Heart left ventricle (tissue), 16 donors: ENCODE measurements around the gene GOLPH3L. TPM values are rescaled to one million over a fixed set of nuclear protein-coding genes. Genes with fewer than 3 reads are reported as not detected.

Experiments used
- ATAC-seq, 4 donors: fragments of 200-7000 bp; cut with Tn5 transposase; one replicate each; pipeline ENCODE4 v1.9.1; 2020 to 2022; ENCODE audit warnings: moderate library complexity in 4 of 4, mild to moderate bottlenecking in 3 of 4, moderate number of reproducible peaks in 1 of 4
- DNase-seq, 5 donors: peaks; one replicate each; pipeline ENCODE4 v3.0.0-alpha.2; 2020
- H3K27ac ChIP-seq, 12 donors: fragments of 200-600 bp; sonication (generic) in 4 of 12; one replicate each; pipeline versions ENCODE4 v1.5.0 to v1.8.0; 2016 to 2022; ENCODE audit warnings: mild to moderate bottlenecking in 2 of 12
- H3K27me3 ChIP-seq, 9 donors: fragments of 200-600 bp; sonication (generic) in 2 of 9; one replicate each; pipeline versions ENCODE4 v1.5.1 to v1.8.0; 2016 to 2022; ENCODE audit warnings: mild to moderate bottlenecking in 3 of 9
- H3K36me3 ChIP-seq, 9 donors: fragments of 200-600 bp; sonication (generic) in 2 of 9; one replicate each; pipeline versions ENCODE4 v1.5.0 to v1.8.0; 2018 to 2022; ENCODE audit warnings: mild to moderate bottlenecking in 2 of 9
- H3K4me1 ChIP-seq, 12 donors: fragments of 200-600 bp; sonication (generic) in 4 of 12; one replicate each; pipeline versions ENCODE4 v1.5.0 to v1.8.0; 2016 to 2022; ENCODE audit warnings: mild to moderate bottlenecking in 3 of 12
- H3K4me3 ChIP-seq, 12 donors: fragments of 200-600 bp; sonication (generic) in 4 of 12; one replicate each; pipeline versions ENCODE4 v1.5.0 to v1.8.0; 2017 to 2022; ENCODE audit warnings: mild to moderate bottlenecking in 9 of 12, moderate library complexity in 4 of 12
- H3K9me3 ChIP-seq, 12 donors: fragments of 200-600 bp; sonication (generic) in 4 of 12; one replicate each; pipeline versions ENCODE4 v1.5.0 to v1.8.0; 2016 to 2022; ENCODE audit warnings: mild to moderate bottlenecking in 1 of 12
- CTCF ChIP-seq, 12 donors: fragments of 200-600 bp; sonication (generic) in 4 of 12; IDR thresholded peaks; one replicate each; pipeline versions ENCODE4 v1.5.0 to v1.8.0; 2018 to 2022; ENCODE audit warnings: antibody characterized with exemption in 12 of 12, mild to moderate bottlenecking in 5 of 12
- POLR2A ChIP-seq, 2 donors: fragments of 450-650 bp; IDR thresholded peaks; one replicate each; pipeline ENCODE4 v1.6.1; 2017; ENCODE audit warnings: antibody characterized with exemption in 2 of 2, mild to moderate bottlenecking in 2 of 2, moderate library complexity in 2 of 2
- WGBS, 4 donors: extraction: QIAGEN DNeasy Blood & Tissue Kit in 2 of 4; methylation state at CpG; one replicate each; pipeline versions ENCODE4 v1.1.5 to v1.1.7; 2013 to 2018; 5-methylcytosine and 5-hydroxymethylcytosine counted together
- intact Hi-C, 10 donors: fragments of 100-400 bp; cut with DNase I; formaldehyde crosslinking; loops; one replicate each; pipeline versions ENCODE4 v1.11.1 to v1.14.2; 2022
- polyA plus RNA-seq, 2 donors: library from polyadenylated mRNA; stranded (reverse); fragments of 200-250 nt; gene quantifications; one replicate each; pipeline ENCODE4 v1.2.3, GENCODE V29; 2013
- total RNA-seq, 9 donors: library from RNA; depleted of rRNA in 2 of 9; stranded (reverse); fragments of >200 nt in 2 of 9; fragmentation: NEBNext Ultra II Directional in 3 of 9; extraction: Animal tissue kit (Norgen Biotek cat#: 25700) in 3 of 9; gene quantifications; one replicate each; pipeline versions ENCODE4 v1.1.0 to v1.2.4, GENCODE V29; 2016 to 2023
- donor health status: ischemic (EF 13 %, LVEDD 7.1; RV severe dilation, severe dysfunction).
- donor health status: healthy with polysubstance abuse.
- donor health status: DM: no; HTN: yes; CAD: no.
- donor health status: DM: no; HTN: no; CAD: no.
- donor health status: ischemic (EF 25% LVEDD 6.9; RV normal size, moderate dysfunction).
- donor health status: ischemic (EF 25% LVEDD 5.7; RV mildly dilated, moderate dysfunction).
- donor health status: healthy.
- donor health status: DM: yes; HTN: yes; CAD: no.
- donor health status: ischemic (EF 35%, LVEDD 5.7; RV mildly dilated, moderate dysfunction).
- donor health status: nonischemic (EF 11% LVEDD 7.7; RV severe dilation, severe dysfunction).
- donor health status: DM: yes; HTN: yes; CAD: no.
- donor health status: PGD.
- donor health status: ischemic (EF 29% LVEDD 5.4; RV normal size, mild dysfunction).
- donor health status: nonischemic (EF 23%, LVEDD 6.1; RV moderate dilation, normal function).

Gene GOLPH3L
- total and polyA plus RNA-seq, 11 donors = 5.5 to 22.1 (median 14.4) TPM

DNA sequence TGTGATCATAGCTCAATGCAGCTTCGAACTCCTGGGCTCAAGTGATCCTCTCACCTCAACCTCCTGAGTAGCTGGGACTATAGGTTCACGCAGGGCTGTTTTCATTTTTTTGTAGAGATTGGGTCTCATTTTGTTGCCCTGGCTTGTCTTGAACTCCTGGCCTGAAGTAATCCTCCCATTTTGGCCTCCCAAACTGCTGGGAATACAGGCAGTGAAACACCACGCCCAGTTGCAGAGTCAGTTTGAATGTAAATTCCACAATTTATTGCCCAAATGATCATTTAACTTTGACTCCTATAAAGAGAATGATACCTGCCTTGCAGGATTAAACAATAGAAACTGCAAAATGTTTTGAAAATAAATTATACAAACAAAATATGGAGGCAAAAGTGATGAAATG lies 10.7 kb downstream of the GOLPH3L start:
- intact Hi-C loops = no loop called here
- peaks cover 0 to 80% (median 62%) of the 10 kb centered on the region in 9 donors for H3K36me3 ChIP-seq
- no peak overlapping the region for H3K4me3 ChIP-seq
- H3K27me3 ChIP-seq = no peaks in the 10 kb centered on the region
- WGBS, 4 donors = 97 to 100% (median 98%) methylated on average over 3 of the region's 3 CpGs
- no peaks in the 10 kb centered on the region for H3K9me3 ChIP-seq
- DNase-seq = no peak
- no peak overlapping the region for H3K27ac ChIP-seq
- ATAC-seq = no peak
- TF ChIP-seq CTCF (IDR thresholded peaks at IDR 0.05) (no peak), POLR2A (IDR thresholded peaks at IDR 0.05) (no peak)
- H3K4me1 ChIP-seq = peaks cover 0 to 6% (median 0%) of the 10 kb centered on the region in 12 donors

- ATAC-seq = no peak
Observed at GRCh38 chr1:150683914-150684313, 13.0 kb downstream of the GOLPH3L start.

GRCh38 chr1:150678988-150679387 lies 18.0 kb downstream of the GOLPH3L start:
- TF ChIP-seq POLR2A (IDR thresholded peaks at IDR 0.05) (no peak), CTCF (IDR thresholded peaks at IDR 0.05) (no peak)
- H3K27ac ChIP-seq = no peak overlapping the region
- WGBS, 4 donors = 94 to 100% (median 98%) methylated on average over 1 of the region's 1 CpG

More at GRCh38 chr1:150683914-150684313, 13.0 kb downstream of the GOLPH3L start:
- TF ChIP-seq POLR2A (IDR thresholded peaks at IDR 0.05) = no peak
- no peak for TF ChIP-seq CTCF (IDR thresholded peaks at IDR 0.05)
- Histone ChIP-seq H3K27ac (no peak overlapping the region), H3K9me3 (no peaks in the 10 kb centered on the region), H3K4me3 (no peak overlapping the region), H3K27me3 (no peaks in the 10 kb centered on the region), H3K36me3 (peaks cover 0 to 69% (median 52%) of the 10 kb centered on the region in 9 donors), H3K4me1 (peaks cover 0 to 6% (median 0%) of the 10 kb centered on the region in 12 donors)
- no peak for DNase-seq
- 68 to 80% (median 77%) methylated on average over 1 of the region's 1 CpG for WGBS, 4 donors
- intact Hi-C loops = no loop called here

DNA sequence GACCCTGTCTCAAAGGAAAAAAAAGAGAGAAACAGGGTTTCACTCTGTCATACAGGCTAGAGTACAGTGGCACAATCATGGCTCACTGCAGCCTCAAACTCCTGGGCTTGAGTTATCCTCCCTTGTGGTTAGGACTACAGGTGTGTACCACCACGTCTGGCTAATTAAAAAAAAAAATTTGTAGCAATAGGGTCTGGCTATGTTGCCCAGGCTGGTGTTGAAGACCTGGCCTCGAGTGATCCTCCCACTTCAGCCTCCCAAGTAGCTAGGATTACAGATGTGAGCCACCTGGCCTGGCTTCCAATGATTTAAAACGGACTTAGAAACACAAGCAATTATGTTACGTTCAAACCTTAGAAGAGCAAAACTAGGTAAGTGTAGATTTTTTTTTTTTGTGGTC lies 22.1 kb downstream of the GOLPH3L start:
- Histone ChIP-seq H3K36me3 (peaks cover 0 to 33% (median 19%) of the 10 kb centered on the region in 9 donors), H3K27ac (no peak overlapping the region), H3K4me3 (no peak overlapping the region), H3K9me3 (no peaks in the 10 kb centered on the region), H3K4me1 (no peaks in the 10 kb centered on the region), H3K27me3 (no peaks in the 10 kb centered on the region)
- no peak for TF ChIP-seq CTCF (IDR thresholded peaks at IDR 0.05)
- DNase-seq (no peak), ATAC-seq (no peak)
- WGBS, 4 donors = 95 to 100% (median 97%) methylated on average over 4 of the region's 4 CpGs
- intact Hi-C loops = no loop called here

More at GRCh38 chr1:150678988-150679387, 18.0 kb downstream of the GOLPH3L start:
- H3K27me3 ChIP-seq = no peaks in the 10 kb centered on the region
- no peaks in the 10 kb centered on the region for H3K9me3 ChIP-seq
- H3K4me3 ChIP-seq = no peak overlapping the region
- ATAC-seq (no peak), DNase-seq (no peak)
- intact Hi-C loops = no loop called here
- peaks cover 0 to 50% (median 33%) of the 10 kb centered on the region in 9 donors for H3K36me3 ChIP-seq
- H3K4me1 ChIP-seq = peaks cover 0 to 3% (median 0%) of the 10 kb centered on the region in 12 donors
